GM19324 (cell line): ENCODE results near the gene KCTD15.

ENCODE experiments used
- ATAC-seq: cut with Tn5 transposase; IDR thresholded peaks from one replicate; pipeline ENCODE4 v1.9.1; 2021; ENCODE audit warnings: mild to moderate bottlenecking, moderate library complexity; ENCODE audit not compliant: unreplicated experiment, low FRiP score

KCTD15 gene

DNA sequence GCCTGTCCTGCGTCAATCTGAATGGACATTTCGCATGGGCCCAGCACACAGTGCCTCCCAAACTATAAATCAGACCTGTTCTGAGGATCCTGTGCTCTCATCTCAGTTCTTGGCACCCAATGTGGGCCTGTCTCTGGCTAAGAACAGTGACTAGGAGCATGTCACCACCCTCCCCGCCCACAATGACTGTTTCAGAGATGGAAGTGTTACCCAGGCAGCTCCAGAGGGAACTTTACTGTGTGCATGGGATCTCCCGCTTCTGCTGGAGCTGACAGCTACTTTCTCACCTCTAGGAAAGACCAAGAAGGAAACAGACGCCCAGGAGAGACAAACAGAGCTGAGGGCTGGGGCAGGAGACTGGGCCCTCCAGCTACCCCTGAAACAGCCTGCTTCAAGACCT is 45.0 kb downstream of the KCTD15 start:
- no peak for ATAC-seq

DNA sequence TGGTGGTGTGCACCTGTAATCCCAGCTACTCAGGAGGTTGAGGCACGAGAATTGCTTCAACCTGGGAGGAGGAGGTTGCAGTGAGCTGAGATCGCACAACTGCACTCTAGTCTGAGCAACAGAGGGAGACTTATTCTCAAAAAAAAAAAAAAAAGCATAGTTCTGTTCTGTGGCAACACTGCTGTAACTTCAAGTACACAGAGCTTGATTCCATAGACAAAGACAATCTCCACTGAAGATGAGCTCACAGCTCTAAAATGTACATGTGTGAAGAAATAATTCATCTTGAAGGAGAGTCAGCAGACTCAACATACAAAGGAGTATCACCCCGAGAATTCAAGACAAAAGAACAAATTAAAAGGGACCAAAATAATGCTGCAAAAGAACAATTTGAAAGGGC is 47.8 kb downstream of the KCTD15 start:
- no peak for ATAC-seq

GRCh38 chr19:33845498-33845897 is 48.8 kb downstream of the KCTD15 start:
- no peak for ATAC-seq

DNA sequence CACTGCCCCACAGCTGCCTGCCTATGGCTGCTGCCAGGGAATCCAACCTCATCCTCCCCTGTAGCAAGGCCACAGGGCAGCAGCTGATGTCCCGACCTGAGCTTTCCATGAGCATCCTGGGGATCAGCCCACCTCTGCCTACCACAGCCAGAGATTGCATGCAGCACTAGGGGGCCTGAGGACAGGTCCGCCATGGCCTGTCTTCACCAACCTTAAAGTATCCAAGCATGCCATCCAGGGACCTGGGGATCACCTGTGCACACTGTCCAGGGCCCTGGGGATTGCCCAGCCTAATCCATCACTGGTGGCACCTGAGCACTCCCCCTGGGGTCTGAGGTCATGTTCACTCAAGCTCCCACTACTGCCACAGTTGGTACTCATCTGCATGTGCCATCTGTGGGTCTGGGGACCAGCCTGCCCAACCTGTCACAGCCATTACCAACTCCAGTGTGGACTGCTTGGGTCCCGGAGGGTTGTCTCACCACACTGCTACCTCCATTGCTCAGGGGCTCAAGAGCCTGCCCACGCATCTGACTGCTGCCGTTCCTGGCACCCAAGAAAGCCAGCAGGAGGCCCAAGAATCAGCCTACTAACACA is 53.0 kb downstream of the KCTD15 start:
- ATAC-seq, result no peak

DNA sequence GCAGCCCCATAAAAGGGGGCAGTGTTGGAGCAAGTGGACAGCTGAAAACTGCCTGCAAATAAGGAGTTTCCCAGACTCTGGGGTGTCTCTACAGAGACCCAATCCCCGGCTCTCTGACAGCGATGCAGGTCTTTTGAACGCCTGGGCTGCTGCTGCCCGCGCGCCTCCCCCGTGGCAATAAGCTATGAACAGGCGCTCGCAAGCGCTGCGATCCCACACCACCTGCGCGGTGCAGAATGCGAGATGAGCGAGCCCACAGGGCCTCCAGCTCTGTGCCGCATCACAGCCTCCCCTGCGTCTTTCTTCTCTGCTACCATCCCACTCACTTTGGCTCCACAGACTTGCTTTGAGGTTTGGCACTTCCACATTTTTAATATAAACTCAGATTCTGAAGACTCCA is 62.3 kb downstream of the KCTD15 start:
- ATAC-seq, result no peak

GRCh38 chr19:33860312-33861090 is 63.8 kb downstream of the KCTD15 start:
- ATAC-seq, result no peak

DNA sequence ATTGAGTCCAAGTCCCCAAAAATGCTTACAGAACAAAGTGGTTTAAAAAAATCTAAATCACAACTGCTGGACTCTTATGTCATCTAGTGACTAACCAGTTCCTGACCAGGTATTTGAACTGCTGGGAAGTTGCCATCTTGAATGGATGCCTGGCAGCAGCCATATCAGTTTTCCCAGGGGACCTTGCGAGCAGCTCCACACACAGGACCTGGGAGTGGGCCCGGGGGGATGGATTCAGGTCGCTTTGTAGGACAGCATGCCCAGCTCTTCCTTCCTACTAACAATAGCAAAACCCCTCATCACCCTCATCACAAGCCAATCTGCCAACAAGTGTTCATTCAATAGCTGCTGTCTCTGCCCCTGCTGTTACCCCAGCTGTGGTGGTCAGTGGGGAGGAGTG is 65.3 kb downstream of the KCTD15 start:
- ATAC-seq, result no peak

GRCh38 chr19:33862981-33863380 is 66.3 kb downstream of the KCTD15 start:
- ATAC-seq, result no peak

GRCh38 chr19:33863436-33863835 is 66.8 kb downstream of the KCTD15 start:
- no peak for ATAC-seq

DNA sequence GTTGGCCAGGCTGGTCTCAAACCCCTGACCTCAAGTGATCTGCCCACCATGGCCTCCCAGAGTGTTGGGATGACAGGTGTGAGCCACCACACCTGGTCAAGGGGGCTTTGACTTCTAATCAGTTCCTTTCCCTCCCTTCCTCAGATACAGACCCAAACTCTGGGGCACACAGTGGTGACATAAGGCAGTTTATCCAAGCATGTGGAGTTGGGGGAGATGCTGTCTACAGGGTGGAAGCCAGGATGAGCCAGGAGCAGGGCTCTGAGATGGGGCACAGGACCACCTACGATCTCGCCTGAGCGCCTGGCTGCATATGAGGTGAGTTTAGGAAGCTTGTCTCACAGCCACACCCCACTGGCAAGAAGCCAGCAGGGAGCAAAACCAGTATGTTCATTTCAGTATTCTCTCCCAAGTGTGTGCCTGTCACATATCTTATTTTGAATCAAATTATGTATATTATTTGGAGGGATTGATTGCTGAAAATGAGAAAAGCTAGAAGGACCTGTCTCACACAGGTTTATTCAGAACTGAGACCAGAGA is 67.7 kb downstream of the KCTD15 start:
- ATAC-seq, result no peak

DNA sequence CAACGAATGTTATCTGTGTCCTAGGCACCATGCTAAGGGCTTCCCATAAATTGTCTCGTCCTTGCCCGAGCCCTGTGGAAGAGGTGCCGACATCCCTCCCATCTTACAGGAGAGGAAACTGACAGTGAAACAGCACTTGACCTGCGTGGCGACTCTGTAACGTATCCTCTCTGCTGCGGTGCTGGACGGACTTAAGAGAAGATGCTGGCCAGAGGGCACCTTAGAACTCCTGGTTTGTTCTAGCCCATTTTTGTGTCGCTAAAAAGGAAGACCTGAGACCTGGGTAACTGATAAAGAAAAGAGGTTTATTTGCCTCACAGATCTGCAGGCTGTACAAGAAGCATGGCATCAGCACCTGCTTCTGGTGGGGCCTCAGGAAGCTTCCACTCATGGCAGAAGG is 68.6 kb downstream of the KCTD15 start:
- no peak for ATAC-seq
